WTC11 (cell line): ENCODE measurements around the gene PPP1R3C. TPM values are rescaled to one million over a fixed set of nuclear protein-coding genes. Genes with fewer than 3 reads are reported as not detected.
A peak's percentile ranks its signal among the peaks of the same experiment; 100 is the strongest.

Experiments used
- ATAC-seq: fragments of 200-7000 bp; cut with Tn5 transposase; 2 replicates; pipeline ENCODE4 v1.10.0; 2021; ENCODE audit warnings: mild to moderate bottlenecking, moderate library complexity
- CTCF ChIA-PET: fragments of 300-600 bp; sonication (Branson Sonifier 250); formaldehyde crosslinking; loops from one replicate; lab custom pipeline; 2021; ENCODE audit warnings: antibody characterized with exemption; lab: Charles Lee
- POLR2A ChIA-PET: fragments of 350-600 bp; sonication (Branson Sonifier 250); formaldehyde crosslinking; loops from one replicate; lab custom pipeline; 2021; ENCODE audit warnings: antibody characterized with exemption; lab: Charles Lee
- DNase-seq: peaks from one replicate; pipeline ENCODE4 v3.0.0; 2021; ENCODE audit warnings: low spot score
- H3K27ac Mint-ChIP-seq: 2 replicates; pipeline ENCODE4 v1.8.0; 2021; ENCODE audit warnings: mixed read lengths
- H3K27me3 Mint-ChIP-seq: 2 replicates; pipeline ENCODE4 v1.8.0; 2021; ENCODE audit warnings: low read depth, mild to moderate bottlenecking, moderate library complexity, mixed read lengths
- H3K36me3 Mint-ChIP-seq: 2 replicates; pipeline ENCODE4 v1.8.0; 2021; ENCODE audit warnings: mixed read lengths
- H3K4me1 Mint-ChIP-seq: 2 replicates; pipeline ENCODE4 v1.8.0; 2022; ENCODE audit warnings: mixed read lengths
- H3K4me3 Mint-ChIP-seq: 2 replicates; pipeline ENCODE4 v1.8.0; 2021; ENCODE audit warnings: mild to moderate bottlenecking, moderate library complexity, mixed read lengths
- H3K9me3 Mint-ChIP-seq: 2 replicates; pipeline ENCODE4 v1.8.0; 2021; ENCODE audit warnings: mixed read lengths
- ARID4B ChIP-seq: sonication (generic); formaldehyde crosslinking; IDR thresholded peaks from 2 replicates; pipeline ENCODE4 v1.8.0; 2023; ENCODE audit warnings: missing genetic modification reagents, mild to moderate bottlenecking, borderline replicate concordance
- FOXK1 ChIP-seq: sonication (generic); formaldehyde crosslinking; IDR thresholded peaks from 2 replicates; pipeline ENCODE4 v1.8.0; 2022; ENCODE audit warnings: mild to moderate bottlenecking, moderate library complexity, missing genetic modification reagents
- GABPB1 ChIP-seq: sonication (generic); formaldehyde crosslinking; IDR thresholded peaks from 2 replicates; pipeline ENCODE4 v1.8.1; 2023; ENCODE audit warnings: mild to moderate bottlenecking, missing genetic modification reagents
- RELA ChIP-seq: sonication (generic); formaldehyde crosslinking; IDR thresholded peaks from 2 replicates; pipeline ENCODE4 v1.8.1; 2022; ENCODE audit warnings: missing genetic modification reagents, mild to moderate bottlenecking, borderline replicate concordance
- SMAD3 ChIP-seq: sonication (generic); formaldehyde crosslinking; IDR thresholded peaks from 2 replicates; pipeline ENCODE4 v1.8.0; 2022; ENCODE audit warnings: missing genetic modification reagents, mild to moderate bottlenecking, borderline replicate concordance
- ZBTB21 ChIP-seq: sonication (generic); formaldehyde crosslinking; IDR thresholded peaks from 2 replicates; pipeline ENCODE4 v1.8.1; 2023; ENCODE audit warnings: mild to moderate bottlenecking, missing genetic modification reagents, borderline replicate concordance
- ZNF281 ChIP-seq: sonication (generic); formaldehyde crosslinking; IDR thresholded peaks from 2 replicates; pipeline ENCODE4 v1.8.0; 2023; ENCODE audit warnings: mild to moderate bottlenecking, missing genetic modification reagents
- ZNF317 ChIP-seq: sonication (generic); formaldehyde crosslinking; IDR thresholded peaks from 2 replicates; pipeline ENCODE4 v1.8.1; 2023; ENCODE audit warnings: low read depth, mild to moderate bottlenecking, moderate library complexity, missing genetic modification reagents, borderline replicate concordance
- ZNF416 ChIP-seq: fragments of 250-450 bp; sonication (Bioruptor Pico); IDR thresholded peaks from 2 replicates; pipeline ENCODE4 v1.9.0; 2021; ENCODE audit warnings: mild to moderate bottlenecking, inconsistent platforms
- ZNF423 ChIP-seq: fragments of 250-450 bp; sonication (Bioruptor Pico); IDR thresholded peaks from 2 replicates; pipeline ENCODE4 v2.1.2; 2022; ENCODE audit warnings: mild to moderate bottlenecking, moderate library complexity
- total RNA-seq: library from RNA; stranded (reverse); gene quantifications from 3 replicates; pipeline ENCODE4 v1.2.3, GENCODE V29; 2021
- TF ChIP-seq, protein P1 (sequence below): fragments of 250-450 bp; sonication (Bioruptor Pico); IDR thresholded peaks from 2 replicates; pipeline ENCODE4 v1.9.0; 2021; ENCODE audit warnings: moderate library complexity, mild to moderate bottlenecking, inconsistent platforms, borderline replicate concordance
- TF ChIP-seq, protein P2 (sequence below): sonication (generic); formaldehyde crosslinking; IDR thresholded peaks from 2 replicates; pipeline ENCODE4 v1.8.1; 2022; ENCODE audit warnings: mild to moderate bottlenecking, missing genetic modification reagents, moderate library complexity, borderline replicate concordance
- TF ChIP-seq, protein P3 (sequence below): sonication (generic); formaldehyde crosslinking; IDR thresholded peaks from 2 replicates; pipeline ENCODE4 v1.8.0; 2022; ENCODE audit warnings: mild to moderate bottlenecking, missing genetic modification reagents
- TF ChIP-seq, protein P4 (sequence below): sonication (generic); formaldehyde crosslinking; IDR thresholded peaks from 2 replicates; pipeline ENCODE4 v1.8.1; 2023; ENCODE audit warnings: mild to moderate bottlenecking, missing genetic modification reagents
- TF ChIP-seq, protein P5 (sequence below): fragments of 200-600 bp; IDR thresholded peaks from 2 replicates; pipeline ENCODE4 v1.8.0; 2022; ENCODE audit warnings: antibody characterized with exemption
- TF ChIP-seq, protein P6 (sequence below): sonication (generic); formaldehyde crosslinking; IDR thresholded peaks from 2 replicates; pipeline ENCODE4 v1.8.1; 2022; ENCODE audit warnings: mild to moderate bottlenecking, moderate library complexity, missing genetic modification reagents

PPP1R3C gene
- total RNA-seq, 1 experiment from 2014 or later: 1.5 TPM

DNA sequence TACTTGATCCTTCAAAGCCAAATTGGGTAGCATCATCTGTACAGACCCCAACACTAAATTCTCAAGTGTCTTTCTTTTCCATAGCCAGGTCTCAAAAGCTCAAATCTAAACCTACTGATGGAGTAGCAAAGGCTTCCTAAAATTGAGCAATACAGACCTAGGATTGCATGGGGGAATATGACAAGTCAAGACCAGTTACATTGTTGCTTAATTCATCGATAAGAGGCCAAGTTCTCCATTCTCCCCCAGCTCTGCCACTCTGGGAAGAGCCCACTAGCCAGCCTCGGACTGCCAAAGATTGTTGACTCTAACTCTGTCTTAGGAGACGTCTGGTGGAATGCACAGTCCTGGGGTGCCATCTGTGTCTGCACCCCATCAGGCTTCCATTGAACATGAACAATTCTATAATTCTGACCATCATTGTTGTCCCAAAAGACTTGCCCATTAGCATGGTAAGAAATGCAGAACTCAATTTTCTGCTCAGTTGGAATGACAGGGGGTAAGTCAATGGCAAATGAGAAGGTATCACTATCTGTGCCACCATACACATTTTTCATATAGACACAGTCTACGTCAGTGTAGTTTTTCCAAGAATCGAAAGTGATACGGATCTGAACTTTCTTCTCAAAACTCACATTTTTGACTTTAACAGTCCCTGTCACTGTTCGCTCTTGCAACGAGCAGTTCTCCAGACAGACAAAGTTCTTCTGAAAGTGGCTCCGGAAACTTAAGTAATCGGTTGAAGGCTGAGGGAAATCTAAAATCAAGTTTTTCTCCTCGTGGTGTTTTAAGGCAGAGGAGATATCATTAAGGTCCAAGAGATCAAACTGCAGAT, 2.9 kb downstream of the PPP1R3C start:
- CTCF ChIA-PET: interaction anchor here (1.2 kb wide), 1 partner anchor 78 kb away, joined by 3 read pairs; no protein-coding TSS in a partner anchor
- no peak for DNase-seq
- no peak overlapping the region for H3K27ac Mint-ChIP-seq
- peaks cover 4% of the 10 kb centered on the region for H3K9me3 Mint-ChIP-seq
- TF ChIP-seq ZNF281 (no peak), GABPB1 (CRISPR knock-in tag) (peak; percentile 74; the same call in 1 of the 2 replicates)
- no peak overlapping the region for H3K4me3 Mint-ChIP-seq
- no peak for ATAC-seq
- H3K36me3 Mint-ChIP-seq: peaks cover 10% of the 10 kb centered on the region
- POLR2A ChIA-PET: no interaction called here
- H3K27me3 Mint-ChIP-seq: peaks cover 43% of the 10 kb centered on the region
- peaks cover 10% of the 10 kb centered on the region for H3K4me1 Mint-ChIP-seq

DNA sequence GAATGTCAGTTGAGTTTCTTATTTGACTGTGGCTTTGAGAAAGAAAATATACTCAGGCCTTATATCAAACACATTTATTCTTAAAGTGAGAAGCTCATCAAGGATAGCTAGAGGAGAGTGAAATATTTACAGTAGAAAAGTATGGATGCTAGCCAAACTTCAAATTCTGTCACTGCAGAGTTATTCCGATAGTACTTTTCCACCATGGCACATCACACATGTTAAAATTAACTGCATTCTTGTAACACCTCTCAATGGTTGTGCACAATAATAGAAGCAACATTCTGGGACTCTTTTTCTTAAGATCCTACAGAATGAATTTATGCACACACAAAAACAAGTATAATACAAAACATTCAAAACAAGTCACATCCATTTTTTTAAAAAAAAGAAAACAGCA, 4.5 kb downstream of the PPP1R3C start:
- no peak overlapping the region for H3K4me3 Mint-ChIP-seq
- H3K9me3 Mint-ChIP-seq: peaks cover 10% of the 10 kb centered on the region
- ChIA-PET CTCF (interaction anchor here (1.2 to 1.4 kb wide), 2 partner anchors 76 to 332 kb away, joined by 3 to 4 read pairs; no protein-coding TSS in a partner anchor), POLR2A (no interaction called here)
- no peak for ATAC-seq
- peaks cover 31% of the 10 kb centered on the region for H3K27me3 Mint-ChIP-seq
- peaks cover 12% of the 10 kb centered on the region for H3K36me3 Mint-ChIP-seq
- peaks cover 8% of the 10 kb centered on the region for H3K4me1 Mint-ChIP-seq
- no peak for DNase-seq
- no peak overlapping the region for H3K27ac Mint-ChIP-seq
- TF ChIP-seq, protein P1, sequence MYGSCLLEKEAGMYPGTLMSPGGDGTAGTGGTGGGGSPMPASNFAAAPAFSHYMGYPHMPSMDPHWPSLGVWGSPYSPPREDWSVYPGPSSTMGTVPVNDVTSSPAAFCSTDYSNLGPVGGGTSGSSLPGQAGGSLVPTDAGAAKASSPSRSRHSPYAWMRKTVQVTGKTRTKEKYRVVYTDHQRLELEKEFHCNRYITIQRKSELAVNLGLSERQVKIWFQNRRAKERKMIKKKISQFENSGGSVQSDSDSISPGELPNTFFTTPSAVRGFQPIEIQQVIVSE: no peak
- TF ChIP-seq ARID4B: no peak
- TF ChIP-seq SMAD3 (CRISPR knock-in tag): no peak
- TF ChIP-seq, protein P2, sequence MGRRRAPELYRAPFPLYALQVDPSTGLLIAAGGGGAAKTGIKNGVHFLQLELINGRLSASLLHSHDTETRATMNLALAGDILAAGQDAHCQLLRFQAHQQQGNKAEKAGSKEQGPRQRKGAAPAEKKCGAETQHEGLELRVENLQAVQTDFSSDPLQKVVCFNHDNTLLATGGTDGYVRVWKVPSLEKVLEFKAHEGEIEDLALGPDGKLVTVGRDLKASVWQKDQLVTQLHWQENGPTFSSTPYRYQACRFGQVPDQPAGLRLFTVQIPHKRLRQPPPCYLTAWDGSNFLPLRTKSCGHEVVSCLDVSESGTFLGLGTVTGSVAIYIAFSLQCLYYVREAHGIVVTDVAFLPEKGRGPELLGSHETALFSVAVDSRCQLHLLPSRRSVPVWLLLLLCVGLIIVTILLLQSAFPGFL (CRISPR knock-in tag): no peak
- TF ChIP-seq, protein P3, sequence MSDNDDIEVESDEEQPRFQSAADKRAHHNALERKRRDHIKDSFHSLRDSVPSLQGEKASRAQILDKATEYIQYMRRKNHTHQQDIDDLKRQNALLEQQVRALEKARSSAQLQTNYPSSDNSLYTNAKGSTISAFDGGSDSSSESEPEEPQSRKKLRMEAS (CRISPR knock-in tag): no peak
- no peak for TF ChIP-seq RELA (CRISPR knock-in tag)
- TF ChIP-seq ZBTB21 (CRISPR knock-in tag): no peak
- TF ChIP-seq FOXK1 (CRISPR knock-in tag): no peak
- TF ChIP-seq, protein P4, sequence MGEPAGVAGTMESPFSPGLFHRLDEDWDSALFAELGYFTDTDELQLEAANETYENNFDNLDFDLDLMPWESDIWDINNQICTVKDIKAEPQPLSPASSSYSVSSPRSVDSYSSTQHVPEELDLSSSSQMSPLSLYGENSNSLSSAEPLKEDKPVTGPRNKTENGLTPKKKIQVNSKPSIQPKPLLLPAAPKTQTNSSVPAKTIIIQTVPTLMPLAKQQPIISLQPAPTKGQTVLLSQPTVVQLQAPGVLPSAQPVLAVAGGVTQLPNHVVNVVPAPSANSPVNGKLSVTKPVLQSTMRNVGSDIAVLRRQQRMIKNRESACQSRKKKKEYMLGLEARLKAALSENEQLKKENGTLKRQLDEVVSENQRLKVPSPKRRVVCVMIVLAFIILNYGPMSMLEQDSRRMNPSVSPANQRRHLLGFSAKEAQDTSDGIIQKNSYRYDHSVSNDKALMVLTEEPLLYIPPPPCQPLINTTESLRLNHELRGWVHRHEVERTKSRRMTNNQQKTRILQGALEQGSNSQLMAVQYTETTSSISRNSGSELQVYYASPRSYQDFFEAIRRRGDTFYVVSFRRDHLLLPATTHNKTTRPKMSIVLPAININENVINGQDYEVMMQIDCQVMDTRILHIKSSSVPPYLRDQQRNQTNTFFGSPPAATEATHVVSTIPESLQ: no peak
- no peak for TF ChIP-seq ZNF423 (CRISPR knock-in tag)
- TF ChIP-seq, protein P5, sequence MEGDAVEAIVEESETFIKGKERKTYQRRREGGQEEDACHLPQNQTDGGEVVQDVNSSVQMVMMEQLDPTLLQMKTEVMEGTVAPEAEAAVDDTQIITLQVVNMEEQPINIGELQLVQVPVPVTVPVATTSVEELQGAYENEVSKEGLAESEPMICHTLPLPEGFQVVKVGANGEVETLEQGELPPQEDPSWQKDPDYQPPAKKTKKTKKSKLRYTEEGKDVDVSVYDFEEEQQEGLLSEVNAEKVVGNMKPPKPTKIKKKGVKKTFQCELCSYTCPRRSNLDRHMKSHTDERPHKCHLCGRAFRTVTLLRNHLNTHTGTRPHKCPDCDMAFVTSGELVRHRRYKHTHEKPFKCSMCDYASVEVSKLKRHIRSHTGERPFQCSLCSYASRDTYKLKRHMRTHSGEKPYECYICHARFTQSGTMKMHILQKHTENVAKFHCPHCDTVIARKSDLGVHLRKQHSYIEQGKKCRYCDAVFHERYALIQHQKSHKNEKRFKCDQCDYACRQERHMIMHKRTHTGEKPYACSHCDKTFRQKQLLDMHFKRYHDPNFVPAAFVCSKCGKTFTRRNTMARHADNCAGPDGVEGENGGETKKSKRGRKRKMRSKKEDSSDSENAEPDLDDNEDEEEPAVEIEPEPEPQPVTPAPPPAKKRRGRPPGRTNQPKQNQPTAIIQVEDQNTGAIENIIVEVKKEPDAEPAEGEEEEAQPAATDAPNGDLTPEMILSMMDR: no peak
- no peak for TF ChIP-seq ZNF416
- TF ChIP-seq, protein P6, sequence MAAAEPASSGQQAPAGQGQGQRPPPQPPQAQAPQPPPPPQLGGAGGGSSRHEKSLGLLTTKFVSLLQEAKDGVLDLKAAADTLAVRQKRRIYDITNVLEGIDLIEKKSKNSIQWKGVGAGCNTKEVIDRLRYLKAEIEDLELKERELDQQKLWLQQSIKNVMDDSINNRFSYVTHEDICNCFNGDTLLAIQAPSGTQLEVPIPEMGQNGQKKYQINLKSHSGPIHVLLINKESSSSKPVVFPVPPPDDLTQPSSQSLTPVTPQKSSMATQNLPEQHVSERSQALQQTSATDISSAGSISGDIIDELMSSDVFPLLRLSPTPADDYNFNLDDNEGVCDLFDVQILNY (CRISPR knock-in tag): no peak
- no peak for TF ChIP-seq ZNF317
